Glomerular endothelial cell (primary cell): Measurements from ENCODE around the gene TMC7. TPM values are rescaled to one million over a fixed set of nuclear protein-coding genes. Genes with fewer than 3 reads are reported as not detected.
"Not testable (repeated sequence)": the region's sequence is repeated elsewhere in the genome, so short reads cannot be mapped to it uniquely, and the experiment has no call there.

ENCODE experiments used
- DNase-seq: peaks from one replicate; pipeline ENCODE4 v3.0.0-alpha.2; 2011; ENCODE audit warnings: low read depth, low spot score; ENCODE audit errors: extremely low read depth
- total RNA-seq: library from RNA; depleted of rRNA; stranded (reverse); fragments of >200 nt; gene quantifications from 2 replicates; pipeline ENCODE4 v1.2.3, GENCODE V29; 2015

Gene TMC7
- total RNA-seq, 1 donor from 2014 or later: 2.7 TPM

DNA sequence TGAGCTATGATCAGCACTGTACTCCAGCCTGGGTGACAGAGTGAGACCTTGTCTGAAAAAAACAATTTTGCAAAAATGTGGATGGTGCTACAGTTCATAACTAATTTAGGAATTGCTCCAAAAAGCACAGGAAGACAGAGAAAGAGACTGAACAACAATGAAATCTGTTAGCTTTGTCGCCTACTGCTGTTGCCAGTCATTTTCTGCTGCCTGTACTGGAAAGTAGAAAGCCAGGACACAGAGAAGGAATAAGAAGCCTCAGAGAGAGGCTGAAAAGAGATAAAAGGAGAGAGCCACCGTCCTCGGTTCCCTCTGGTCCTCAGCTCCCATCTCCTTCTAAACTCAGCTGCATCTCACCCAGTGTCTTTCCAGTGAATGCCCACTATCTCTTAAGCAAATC, 8.6 kb upstream of the TMC7 start:
- DNase-seq: no peak

DNA sequence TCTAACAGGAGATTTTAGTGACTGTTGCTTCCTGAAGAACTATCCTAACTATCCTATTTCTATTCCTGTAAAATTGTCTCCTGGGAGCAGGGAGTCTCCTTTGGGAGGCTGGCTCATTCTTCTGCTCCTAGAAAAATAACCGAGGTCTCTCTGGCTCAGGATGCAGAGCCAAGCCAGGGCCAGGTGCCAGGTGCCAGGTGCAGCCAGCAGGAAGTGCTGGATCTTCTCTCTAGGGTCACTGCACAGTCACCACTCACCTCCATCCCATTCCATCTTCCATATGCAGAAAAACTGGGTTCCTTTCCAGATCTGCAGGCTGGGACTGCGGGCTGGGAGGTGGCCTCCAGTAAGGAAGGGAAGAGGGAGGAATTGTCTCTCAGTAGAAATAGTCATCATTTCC, 3.8 kb upstream of the TMC7 start:
- no peak for DNase-seq

DNA sequence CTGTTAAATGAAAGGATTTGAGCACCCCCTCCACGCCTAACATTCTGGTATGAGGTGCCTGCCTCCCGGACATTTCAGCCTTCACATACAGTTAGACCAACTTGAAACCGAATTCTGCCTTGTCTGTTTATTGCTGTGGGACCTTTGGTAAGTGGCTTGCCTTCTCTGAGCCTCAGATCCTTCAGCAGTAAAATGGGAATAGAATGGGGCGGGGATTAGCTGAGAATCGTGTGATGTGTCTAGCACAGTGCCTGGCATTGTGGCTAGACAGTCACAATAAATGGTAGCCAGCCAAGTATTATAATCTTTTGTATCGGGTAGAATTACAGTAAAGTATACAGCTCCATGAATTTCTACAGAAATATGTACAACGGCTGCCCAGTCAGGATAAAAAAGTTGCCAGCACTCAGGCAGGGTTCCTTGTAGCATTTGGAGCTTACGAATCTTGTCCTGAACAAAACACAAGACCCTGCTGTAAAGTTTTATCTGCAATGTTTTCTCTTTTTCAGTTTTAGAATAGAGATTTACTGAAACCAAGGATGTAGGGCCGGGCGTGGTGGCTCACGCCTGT, 786 bp downstream of the TMC7 start:
- DNase-seq: no peak

DNA sequence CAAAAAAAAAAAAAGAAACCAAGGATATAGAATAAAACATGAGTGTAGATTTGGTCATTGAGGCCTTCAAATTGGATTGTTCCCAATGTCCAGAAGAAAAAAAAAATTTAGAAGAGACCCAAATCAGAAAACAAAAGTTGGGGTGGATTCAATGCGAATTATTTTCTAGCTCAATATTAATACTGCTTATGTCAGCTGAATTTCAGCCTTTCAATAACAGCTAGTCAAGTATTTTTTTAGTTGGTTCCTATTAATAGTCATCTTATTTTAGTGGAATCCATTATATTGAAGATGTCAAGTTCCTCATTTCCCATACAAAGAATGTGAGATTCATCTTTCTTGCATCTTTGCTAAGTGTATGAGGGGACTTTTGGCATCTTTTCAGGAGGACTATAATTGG, 1.5 kb downstream of the TMC7 start:
- DNase-seq: not testable (repeated sequence)

DNA sequence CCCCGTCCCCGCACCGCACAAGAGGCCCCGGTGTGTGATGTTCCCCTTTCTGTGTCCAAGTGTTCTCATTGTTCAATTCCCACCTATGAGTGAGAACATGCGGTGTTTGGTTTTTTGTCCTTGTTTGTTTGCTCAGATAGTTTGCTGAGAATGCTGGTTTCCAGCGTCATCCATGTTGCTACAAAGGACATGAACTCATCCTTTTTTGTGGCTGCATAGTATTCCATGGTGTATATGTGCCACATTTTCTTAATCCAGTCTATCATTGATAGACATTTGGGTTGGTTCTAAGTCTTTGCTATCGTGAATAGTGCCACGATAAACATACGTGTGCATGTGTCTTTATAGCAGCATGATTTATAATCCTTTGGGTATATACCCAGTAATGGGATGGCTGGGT, 8.0 kb downstream of the TMC7 start:
- not testable (repeated sequence) for DNase-seq

DNA sequence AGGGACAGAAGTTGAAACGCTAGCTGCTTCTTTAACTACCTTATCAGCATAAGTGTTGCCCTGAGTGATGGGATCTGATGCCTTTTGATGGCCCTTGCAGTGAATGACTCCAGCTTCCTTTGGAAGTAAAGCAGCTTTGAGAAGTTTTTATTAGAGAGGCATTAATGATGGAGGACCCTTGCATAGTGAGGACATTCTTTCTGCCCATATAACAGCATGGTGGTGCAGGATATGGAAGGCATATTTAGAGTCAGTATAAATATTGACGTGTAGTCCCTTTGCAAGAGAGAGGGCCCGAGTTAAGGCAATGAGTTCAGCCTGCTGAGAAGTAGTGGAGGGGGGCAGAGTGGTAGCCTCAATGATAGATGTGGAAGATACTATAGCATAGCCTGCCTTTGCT, 9.8 kb downstream of the TMC7 start:
- DNase-seq: not testable (repeated sequence)

DNA sequence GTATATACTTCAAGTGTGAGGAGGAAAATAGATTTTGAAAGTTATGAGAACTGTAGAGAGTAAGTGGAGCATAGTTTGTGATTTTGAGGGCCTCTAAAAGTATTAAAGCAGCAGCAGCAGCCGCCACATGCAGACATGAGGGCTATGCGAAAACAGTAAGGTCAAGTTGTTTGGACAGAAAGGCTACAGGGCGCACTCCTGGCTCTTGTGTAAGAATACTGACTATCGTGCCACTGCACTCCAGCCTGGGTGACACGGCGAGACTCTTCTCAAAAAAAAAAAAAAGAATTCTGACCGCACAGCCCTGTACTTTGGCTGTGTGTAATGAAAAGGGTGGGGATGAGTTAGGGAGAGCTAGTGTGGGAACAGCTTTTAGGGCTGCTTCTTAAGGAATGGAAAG, 10.4 kb downstream of the TMC7 start:
- DNase-seq: not testable (repeated sequence)

DNA sequence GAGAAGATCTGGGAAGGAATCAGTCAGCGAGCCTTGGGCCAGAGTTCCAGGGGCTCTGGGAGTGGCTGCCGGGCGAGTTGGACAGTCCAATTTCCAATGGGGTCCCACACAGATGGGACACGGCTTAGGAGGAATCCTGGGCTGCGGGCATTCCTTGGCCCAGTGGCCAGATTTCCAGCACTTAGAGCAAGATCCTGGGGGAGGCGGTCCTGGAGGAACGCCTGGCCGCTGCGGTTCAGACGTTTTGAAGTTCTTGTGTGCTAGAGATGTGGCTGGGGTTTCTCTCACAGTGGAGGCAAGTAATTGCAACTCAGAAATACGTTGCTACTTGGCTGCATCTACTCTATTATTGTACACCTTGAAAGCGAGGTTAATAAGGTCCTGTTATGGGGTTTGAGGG, 11.7 kb downstream of the TMC7 start:
- DNase-seq: not testable (repeated sequence)

DNA sequence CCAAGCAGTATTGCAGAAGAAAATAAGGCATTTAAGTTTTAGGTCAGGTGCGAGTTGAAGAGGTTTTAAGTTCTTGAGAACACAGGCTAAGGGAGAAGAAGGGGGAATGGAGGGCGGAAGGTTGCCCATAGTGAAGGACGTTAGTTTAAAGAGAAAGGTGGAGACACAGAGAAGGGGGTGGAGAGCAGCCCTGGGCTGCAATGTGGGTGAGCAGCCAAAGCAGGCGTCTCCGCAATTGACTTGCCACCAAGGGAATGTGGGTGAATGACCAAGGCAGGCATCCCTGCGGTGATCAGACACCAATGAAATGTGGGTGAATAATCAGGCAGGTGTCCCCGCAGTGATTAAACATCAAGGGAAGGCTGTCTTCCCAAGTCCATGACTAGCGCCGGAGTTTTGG, 12.8 kb downstream of the TMC7 start:
- not testable (repeated sequence) for DNase-seq

DNA sequence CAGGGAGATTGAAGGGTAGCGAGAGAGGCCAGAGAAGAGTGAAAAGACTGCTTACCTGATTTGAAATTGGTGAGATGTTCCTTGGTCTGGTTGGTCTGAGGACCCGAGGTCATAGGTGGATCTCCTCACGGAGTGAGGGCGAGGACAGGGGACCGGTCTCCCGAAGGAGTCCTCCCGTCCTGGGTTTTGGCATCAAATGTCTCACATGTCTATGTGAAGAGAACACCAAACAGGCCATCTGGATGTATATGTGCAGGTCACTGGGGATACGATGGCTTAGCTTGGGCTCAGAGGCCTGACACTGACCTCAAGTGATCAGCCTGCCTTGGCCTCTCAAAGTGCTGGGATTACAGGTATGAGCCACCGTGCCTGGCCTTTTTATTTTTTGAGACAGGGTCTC, 13.3 kb downstream of the TMC7 start:
- DNase-seq: not testable (repeated sequence)

DNA sequence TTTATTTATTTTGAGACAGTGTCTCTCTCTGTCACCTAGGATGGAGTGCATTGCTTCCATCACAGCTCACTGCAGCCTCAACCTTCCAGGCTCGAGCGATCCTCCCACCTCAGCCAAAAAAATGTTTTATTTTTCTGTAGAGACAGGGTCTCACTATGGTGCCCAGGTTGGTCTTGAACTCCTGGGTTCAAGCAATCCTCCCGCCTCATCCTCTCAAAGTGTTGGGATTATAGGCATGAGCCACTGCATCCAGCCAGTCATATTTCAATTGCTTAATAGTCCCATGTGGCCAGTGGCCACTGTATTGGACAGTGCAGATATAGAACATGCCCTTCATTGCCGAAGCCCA, 15.3 kb downstream of the TMC7 start:
- no peak for DNase-seq

DNA sequence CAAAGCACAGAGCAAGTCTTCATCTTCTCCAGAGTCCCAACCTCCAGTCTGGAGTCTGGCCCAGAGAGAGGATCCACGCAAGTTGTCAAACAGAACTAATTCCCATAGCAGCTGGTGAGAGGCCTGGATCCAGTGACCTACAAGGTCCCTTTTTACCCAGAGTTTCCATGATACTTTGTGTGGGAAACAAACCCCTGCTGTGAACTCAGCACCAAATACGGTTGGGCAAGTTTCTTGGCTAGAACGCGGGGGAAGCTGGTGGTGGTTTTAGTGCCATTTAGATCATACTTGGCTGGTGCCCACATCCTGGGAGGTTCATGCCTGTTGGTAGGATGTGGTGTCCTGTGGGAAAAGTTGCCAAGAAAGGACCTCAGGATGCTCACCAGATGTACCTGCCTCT, 18.1 kb downstream of the TMC7 start:
- DNase-seq: no peak

DNA sequence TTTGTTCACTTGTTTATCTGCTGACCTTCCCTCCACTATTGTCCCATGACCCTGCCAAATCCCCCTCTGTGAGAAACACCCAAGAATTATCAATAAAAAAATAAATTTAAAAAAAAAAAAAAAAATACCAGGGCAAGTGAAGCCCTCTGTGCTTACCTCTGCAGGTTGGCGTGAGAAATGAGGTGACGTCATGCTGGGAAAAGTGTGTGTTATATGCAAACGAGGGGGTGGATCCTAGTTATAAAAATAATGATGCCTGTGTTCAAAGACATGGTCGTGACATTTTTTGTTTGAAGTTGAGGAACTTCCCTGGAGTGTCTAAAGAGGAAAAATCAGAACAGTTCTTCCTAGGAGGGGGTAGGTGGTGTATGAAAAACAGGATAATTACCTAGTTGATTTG, 20.2 kb downstream of the TMC7 start:
- no peak for DNase-seq

DNA sequence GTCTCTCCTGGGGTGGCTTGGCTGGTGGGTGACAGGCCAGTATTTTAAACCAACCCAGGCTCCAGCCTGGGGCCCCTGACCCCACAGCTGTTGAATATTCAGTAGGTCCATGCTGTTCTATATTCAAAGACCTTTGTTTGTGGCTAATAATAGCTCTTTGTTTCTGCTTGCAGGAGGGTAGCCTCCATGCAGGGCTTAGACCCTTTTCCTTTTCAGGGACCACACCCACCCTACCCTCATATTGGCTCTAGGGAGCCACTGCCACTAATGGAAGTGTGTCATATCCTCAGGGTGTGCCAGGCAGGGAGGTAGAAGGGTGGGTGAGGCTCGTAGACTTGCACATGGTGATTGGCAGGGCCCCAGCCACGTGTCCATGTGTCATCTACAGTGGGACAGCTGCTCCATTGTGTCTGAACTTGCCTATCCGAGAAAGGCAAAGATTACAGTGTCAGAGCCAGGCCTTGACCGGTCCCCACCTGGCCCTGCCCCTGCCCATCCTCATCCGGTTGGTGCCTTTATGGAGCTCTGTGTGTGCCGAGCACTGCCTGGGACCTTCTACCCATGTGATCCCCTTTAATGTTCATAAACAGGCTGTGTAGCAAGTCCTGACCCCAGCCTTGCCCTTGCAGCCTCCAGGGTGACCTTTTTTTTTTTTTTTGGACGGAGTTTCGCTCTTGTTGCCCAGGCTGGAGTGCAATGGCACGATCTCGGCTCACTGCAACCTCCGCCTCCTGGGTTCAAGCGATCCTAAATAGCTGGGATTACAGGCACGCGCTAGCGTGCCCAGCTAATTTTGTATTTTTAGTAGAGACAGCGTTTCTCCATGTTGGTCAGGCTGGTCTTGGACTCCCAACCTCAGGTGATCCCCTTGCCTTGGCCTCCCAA, 22.1 kb downstream of the TMC7 start:
- no peak for DNase-seq

DNA sequence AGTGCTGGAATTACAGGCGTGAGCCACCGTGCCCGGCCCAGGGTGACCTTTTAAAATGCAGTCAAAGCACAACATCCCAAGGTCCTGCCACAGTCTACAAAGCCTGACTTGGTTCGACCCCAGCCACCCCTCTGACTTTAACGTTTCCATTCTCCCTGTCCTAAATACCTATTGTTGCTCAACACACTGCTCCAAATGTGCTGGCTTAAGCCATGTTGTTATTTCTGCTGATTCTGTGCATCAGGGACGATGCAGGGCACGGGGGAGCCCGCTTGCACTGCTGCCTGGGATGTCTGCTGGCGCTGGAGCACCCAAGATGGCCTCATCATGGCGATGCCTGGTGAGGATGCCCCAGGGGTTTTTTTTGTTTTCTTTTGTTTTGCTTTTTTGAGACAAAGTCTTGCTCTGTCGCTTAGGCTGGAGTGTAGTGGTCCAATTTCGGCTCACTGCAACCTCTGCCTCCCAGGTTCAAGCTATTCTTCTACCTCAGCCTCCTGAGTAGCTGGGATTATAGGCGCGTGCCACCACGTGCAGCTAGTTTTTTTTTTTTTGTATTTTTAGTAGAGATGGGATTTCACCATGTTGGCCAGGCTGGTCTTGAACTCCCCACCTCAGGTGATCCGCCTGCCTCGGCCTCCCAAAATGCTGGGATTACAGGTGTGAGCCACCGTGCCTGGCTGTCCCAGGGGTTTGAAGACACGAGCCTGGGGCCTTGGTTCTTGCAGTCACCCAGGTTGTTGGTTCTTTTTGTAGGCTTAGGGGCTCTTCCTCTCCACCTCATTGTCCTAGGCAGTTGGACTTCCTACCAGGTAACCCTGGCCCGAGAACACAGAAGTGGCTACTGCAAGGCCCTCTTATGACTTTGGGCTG, 22.9 kb downstream of the TMC7 start:
- no peak for DNase-seq

DNA sequence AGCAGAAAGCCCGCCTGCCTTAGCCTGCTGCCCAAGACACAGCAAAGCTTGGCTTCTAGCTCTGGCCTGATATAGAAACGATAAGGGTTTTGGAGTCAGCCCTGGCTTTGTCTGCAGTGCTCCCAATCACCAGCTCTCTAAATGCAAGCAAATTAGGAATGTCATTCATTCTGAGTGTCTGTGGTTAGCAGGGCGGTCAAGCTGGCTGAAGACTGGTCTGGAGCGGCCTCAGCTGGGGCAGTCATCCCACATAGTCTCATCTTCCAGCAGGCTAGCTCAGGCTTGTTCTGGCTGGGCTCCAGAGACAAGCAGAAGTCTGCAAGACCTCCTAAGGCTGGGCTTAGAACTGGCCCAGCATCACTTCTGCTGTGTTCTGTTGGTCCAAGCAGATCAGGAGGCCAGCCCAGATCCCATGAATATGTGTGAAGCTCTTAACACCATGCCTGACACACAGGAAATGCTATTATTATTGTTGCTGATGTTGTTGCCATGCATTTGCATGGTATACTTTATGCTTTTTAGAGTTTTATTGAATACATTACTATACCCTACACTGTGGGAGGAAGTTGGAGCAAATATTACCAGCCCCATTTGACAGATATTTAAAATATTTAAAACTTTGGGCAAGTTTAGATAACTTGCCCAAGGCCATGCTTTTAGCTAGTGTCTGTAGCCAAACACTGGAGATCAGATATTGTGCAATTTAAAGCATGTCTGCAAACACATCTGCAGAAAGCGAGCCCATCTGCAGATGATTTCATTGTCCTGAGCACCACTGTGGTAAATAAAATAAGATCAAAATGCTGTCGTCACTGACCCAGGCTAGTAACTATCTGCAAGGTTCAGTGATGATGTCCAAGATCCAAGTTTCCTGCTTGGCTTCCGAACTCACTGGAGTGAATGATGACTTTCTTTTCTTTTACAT, 24.8 kb downstream of the TMC7 start:
- DNase-seq: no peak

DNA sequence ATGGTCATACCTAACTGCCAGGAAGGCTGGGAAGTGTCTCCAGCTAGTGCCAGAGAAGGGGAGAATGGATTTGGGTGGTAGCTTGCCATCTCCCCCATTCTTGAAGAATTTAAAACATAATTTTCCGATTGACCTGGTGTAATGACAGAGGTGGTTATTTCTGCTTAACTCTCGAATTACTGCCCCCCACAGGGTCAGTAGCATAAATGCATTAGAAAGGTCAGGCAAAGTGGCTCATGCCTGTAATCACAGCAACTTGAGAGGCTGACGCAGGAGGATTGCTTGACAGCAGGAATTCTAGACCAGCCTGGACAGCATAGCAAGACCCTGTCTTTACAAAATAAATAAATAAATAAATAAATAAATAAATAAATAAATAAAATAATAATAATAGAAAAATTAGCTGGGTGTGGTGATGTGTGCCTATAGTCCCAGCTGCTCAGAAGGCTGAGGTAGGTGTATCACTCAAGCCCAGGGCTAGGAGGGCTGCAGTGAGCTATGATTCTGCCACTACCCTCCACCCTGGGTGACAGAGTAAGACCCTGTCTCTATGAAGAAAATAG, 27.5 kb downstream of the TMC7 start:
- DNase-seq: no peak

DNA sequence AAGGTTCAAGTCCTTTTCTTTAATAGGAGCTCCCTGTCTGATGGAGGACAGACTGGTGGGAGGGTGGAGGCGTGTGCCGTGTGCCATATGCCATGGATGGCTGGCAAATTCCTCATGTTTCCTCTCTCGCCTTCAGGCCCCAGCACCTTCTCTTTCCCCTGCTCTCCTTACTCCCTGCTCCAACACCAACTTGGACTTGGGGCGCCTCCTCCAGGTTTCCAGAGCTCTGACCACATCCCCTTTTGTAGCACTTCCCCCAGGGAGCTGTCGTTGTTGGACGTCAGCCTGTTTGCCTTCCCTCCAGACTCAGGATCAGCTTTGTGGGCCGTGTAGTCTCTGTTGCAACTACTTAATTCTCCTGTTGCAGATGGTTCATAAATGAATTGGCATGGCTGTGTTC, 30.7 kb downstream of the TMC7 start:
- DNase-seq: no peak

DNA sequence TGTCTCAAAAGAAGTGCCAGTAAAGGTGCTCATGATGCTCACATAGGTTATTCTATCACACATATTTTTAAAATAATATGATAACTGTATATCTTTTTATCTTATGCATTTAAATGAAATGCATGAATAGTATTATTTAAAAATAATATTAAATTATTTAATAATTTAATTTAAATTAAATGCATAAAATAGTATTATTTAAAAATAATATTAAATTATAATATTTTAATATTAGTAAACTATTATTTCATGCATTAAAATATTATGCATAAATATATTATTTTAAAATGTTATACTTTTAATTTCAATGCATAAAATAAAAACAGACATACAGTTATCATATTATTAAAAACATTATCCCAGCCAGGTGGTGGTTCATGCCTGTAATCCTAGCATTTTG, 33.4 kb downstream of the TMC7 start:
- no peak for DNase-seq

DNA sequence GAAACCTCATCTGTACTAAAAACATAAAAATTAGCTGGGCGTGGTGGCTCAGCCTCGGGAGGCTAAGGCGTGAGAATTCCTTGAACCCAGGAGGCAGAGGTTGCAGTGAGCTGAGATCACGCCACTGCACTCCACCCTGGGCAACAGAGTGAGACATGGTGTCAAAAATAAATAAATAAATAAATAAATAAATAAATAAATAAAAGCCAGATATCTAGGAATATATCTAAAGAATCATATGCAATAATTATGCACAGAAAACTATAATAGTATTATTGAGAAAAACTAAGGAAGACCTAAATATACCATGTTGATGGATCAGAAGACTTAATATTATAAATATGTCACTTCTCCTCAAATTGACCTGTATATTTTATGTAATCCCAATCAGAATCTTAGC, 37.0 kb downstream of the TMC7 start:
- DNase-seq: no peak
